Activated CD8-positive, alpha-beta T cell treated with anti-CD3 and anti-CD28 coated beads, Interleukin-2, amount 10 ng/mL, durations not matched to agents 7 days and 5 days (primary cell): ENCODE results near the gene HOXB2. TPM values are rescaled to one million over a fixed set of nuclear protein-coding genes. Genes with fewer than 3 reads are reported as not detected.

Experiments
- ATAC-seq: fragments of 150-1000 bp; cut with Tn5 transposase; one replicate; pipeline ENCODE4 v1.10.0; 2021; ENCODE audit warnings: moderate library complexity
- CTCF ChIA-PET: fragments of 350-600 bp; sonication (Branson Sonifier 250); formaldehyde crosslinking; loops from one replicate; lab custom pipeline; 2021; ENCODE audit warnings: antibody characterized with exemption; lab: Charles Lee
- POLR2A ChIA-PET: fragments of 350-600 bp; sonication (Branson Sonifier 250); formaldehyde crosslinking; loops from one replicate; lab custom pipeline; 2021; ENCODE audit warnings: antibody characterized with exemption; lab: Charles Lee
- DNase-seq: peaks from one replicate; pipeline ENCODE4 v3.0.0-alpha.2; 2020
- H3K27ac Mint-ChIP-seq: one replicate; pipeline ENCODE4 v1.8.0; 2021; ENCODE audit warnings: mild to moderate bottlenecking, mixed read lengths
- H3K27me3 Mint-ChIP-seq: one replicate; pipeline ENCODE4 v1.8.0; 2021; ENCODE audit warnings: low read depth, mixed read lengths
- H3K36me3 Mint-ChIP-seq: one replicate; pipeline ENCODE4 v1.8.0; 2021; ENCODE audit warnings: low read depth, mixed read lengths
- H3K4me1 Mint-ChIP-seq: one replicate; pipeline ENCODE4 v1.8.0; 2021; ENCODE audit warnings: low read depth, mixed read lengths
- H3K4me3 Mint-ChIP-seq: one replicate; pipeline ENCODE4 v1.8.0; 2021; ENCODE audit warnings: mild to moderate bottlenecking, mixed read lengths
- H3K9me3 Mint-ChIP-seq: one replicate; pipeline ENCODE4 v1.8.0; 2022; ENCODE audit warnings: mixed read lengths; ENCODE audit not compliant: insufficient read depth
- total RNA-seq, 2 experiments: library from RNA; stranded (reverse); gene quantifications; one replicate each; pipeline ENCODE4 v1.2.3, GENCODE V29; 2021

The HOXB2 gene
- total RNA-seq, 2 experiments from 2014 or later: 15.7 to 17.7 TPM

DNA sequence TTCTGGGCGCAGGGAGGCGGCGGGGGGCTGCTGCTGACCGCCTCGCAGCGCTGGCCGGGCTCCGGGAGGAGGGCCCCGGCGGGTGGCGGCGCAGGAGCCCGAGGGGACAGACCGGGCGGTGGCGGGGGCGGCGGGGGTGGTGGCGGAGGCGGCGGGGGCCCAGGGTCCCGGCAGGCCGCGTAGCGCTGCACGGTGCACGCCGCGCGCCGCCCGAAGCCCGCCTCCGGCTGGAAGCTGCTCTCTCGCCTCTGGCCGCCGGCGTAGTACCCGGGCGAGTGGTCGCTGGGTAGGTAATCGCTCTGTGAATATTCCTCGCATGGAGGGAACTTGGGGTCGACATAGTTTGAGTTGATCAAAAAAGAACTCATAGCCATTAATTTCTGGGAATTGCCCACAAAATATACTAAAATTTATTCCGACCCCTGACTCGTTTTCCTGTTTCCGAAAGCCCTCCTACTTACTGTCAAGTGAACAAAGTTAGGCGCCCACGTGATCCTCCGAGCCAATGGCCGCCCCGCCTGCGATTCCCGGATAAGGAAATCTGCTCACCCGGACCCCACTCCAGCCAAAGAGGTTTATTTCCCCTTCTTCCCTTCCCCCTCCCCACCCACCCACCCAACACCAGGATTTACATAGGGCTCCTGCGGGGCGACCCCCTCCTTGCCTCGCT, 33.2 kb upstream of the HOXB2 start, which contains the start of gene HOXB4:
TSS of gene HOXB4 (minus strand) at position 405 of the 670 bp plus-strand sequence. CDS start at position 374, 31 bp downstream.
- H3K4me3 Mint-ChIP-seq: peak within 1 kb of the TSS; percentile 90
- peaks cover 38% of the 10 kb centered on the region for H3K27me3 Mint-ChIP-seq
- H3K36me3 Mint-ChIP-seq: peaks cover 10% of the 10 kb centered on the region
- ChIA-PET CTCF (interaction anchor here (1.1 kb wide), 1 partner anchor 242 kb away, joined by 3 read pairs; no protein-coding TSS in a partner anchor), POLR2A (no interaction called here)
- peak; percentile 83 for DNase-seq
- H3K9me3 Mint-ChIP-seq: no peaks in the 10 kb centered on the region
- peaks cover 67% of the 10 kb centered on the region for H3K4me1 Mint-ChIP-seq
- H3K27ac Mint-ChIP-seq: peak within 1 kb of the TSS; percentile 79
- ATAC-seq: peak; percentile 86

DNA sequence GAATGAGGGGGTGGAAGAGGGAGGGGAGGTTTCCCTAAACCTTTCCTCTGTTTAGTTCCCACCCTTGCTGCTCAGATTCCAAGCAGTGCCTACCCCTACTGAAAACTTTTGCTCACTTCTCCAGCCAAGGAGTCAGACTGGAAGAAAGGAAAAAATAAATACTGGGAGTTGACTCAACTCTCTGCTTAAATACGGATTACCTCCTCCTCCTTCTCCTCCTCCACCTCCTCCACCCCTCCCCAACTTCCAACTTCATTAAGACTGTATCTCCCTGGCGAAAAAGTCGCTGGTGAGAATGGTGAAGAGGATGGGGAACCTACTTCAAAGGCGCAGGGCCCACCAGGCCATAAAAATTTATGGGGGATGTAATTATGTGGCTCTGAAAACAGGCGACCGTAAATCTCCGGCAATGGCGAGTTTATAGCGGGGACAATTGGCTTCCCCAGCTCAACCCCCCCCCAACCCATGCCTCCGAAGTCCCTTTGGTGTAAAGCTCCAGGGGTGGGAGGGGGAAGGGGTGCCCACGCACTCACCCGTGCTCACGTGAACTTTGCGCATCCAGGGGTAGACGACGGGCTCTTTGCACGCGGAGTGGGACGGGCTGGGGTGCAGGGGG, 32.5 kb upstream of the HOXB2 start:
- peaks cover 31% of the 10 kb centered on the region for H3K27me3 Mint-ChIP-seq
- H3K27ac Mint-ChIP-seq: peak overlapping the region; percentile 67
- H3K9me3 Mint-ChIP-seq: no peaks in the 10 kb centered on the region
- peaks cover 8% of the 10 kb centered on the region for H3K36me3 Mint-ChIP-seq
- peak; percentile 17 for ATAC-seq
- POLR2A ChIA-PET: no interaction called here
- CTCF ChIA-PET: interaction anchor here (1.1 kb wide), 1 partner anchor 11 kb away, joined by 3 read pairs; no protein-coding TSS in a partner anchor
- peaks cover 63% of the 10 kb centered on the region for H3K4me1 Mint-ChIP-seq
- H3K4me3 Mint-ChIP-seq: peak overlapping the region; percentile 82
- no peak for DNase-seq

DNA sequence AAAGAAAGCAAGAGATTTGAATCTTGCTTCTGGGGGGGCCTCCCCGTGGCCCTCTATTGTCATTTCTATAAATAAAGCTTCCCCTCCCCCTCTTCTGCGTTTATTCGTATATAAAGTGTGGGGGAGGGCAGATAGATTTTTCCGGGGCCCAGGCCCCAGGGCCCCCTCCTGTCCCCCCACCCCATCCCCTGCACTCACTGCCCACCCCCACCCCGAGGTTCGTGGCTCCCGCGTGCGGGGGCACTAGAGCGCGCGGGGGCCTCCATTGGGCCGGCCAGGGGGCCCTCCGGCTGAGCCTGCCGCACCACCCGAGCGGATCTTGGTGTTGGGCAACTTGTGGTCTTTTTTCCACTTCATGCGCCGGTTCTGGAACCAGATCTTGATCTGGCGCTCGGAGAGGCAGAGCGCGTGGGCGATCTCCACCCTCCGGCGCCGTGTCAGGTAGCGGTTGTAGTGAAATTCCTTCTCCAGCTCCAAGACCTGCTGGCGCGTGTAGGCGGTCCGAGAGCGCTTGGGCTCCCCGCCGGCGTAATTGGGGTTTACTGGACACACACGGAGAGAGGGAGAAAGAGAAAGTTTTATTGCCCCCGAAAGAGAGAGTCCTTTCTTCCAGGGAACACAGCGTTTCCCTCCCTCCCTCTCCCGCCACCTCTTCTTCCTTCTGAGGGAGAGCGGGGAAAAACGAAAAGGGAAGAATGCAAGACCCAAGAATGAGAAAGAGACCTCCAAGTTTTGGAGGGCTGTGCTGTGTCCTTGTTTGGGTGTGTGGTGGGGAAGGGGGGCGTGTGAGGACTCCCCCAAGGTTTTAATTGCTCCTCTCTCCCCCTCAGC, 31.8 kb upstream of the HOXB2 start:
- no peak overlapping the region for H3K27ac Mint-ChIP-seq
- no peak for ATAC-seq
- H3K4me1 Mint-ChIP-seq: peaks cover 57% of the 10 kb centered on the region
- DNase-seq: no peak
- no peaks in the 10 kb centered on the region for H3K9me3 Mint-ChIP-seq
- ChIA-PET POLR2A (no interaction called here), CTCF (interaction anchor here (1.1 to 1.2 kb wide), 2 partner anchors 11 to 16 kb away, joined by 3 read pairs; partner anchors contain the start of gene HOXB5)
- H3K4me3 Mint-ChIP-seq: peak overlapping the region; percentile 82
- H3K27me3 Mint-ChIP-seq: peaks cover 27% of the 10 kb centered on the region
- peaks cover 7% of the 10 kb centered on the region for H3K36me3 Mint-ChIP-seq

DNA sequence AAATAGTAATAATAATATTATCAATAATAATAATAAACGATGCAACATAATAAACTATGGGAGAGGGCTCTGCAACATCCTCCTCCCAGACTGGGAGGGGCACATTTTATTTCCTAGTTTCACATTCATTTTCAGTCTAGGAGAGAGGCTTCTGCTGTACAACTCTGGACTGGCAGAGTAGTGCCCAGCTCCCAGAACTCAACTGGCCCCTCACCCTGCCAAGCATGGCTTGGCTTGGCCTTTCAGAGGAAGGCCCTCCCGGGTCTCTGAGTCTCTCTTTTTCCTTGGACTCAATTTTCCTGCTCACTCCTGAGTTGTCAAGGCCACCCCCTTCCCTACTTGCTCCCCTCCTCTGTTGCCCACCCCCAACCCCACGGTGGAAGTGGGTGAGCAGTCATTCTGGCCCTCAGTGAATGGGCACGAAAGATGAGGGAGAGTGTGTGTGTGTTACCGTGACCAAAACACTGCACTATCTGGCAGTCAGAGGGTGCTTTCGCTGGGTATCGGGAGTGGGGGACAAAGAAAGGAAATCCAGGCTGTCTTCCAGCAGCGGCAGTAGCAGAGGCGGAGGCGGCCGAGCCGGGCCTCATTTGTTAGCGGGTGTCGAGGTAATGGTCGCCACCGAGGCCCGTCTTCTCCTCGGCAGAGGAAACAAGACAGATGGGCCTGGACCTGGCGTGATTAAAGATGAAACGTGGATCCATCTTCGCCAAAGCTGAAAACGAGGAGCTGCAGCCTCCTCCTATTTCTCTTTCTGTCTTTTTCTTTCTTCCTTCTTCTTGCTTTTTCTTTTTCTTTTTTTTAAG, 31.0 kb upstream of the HOXB2 start:
- ChIA-PET CTCF (interaction anchor here (1.2 kb wide), 1 partner anchor 17 kb away, joined by 3 read pairs; the partner anchor contains the start of gene HOXB5), POLR2A (no interaction called here)
- DNase-seq (no peak), ATAC-seq (no peak)
- Mint-ChIP-seq H3K27ac (no peak overlapping the region), H3K9me3 (no peaks in the 10 kb centered on the region), H3K4me1 (peaks cover 50% of the 10 kb centered on the region), H3K27me3 (peaks cover 19% of the 10 kb centered on the region), H3K4me3 (peak overlapping the region; percentile 27), H3K36me3 (peaks cover 7% of the 10 kb centered on the region)

DNA sequence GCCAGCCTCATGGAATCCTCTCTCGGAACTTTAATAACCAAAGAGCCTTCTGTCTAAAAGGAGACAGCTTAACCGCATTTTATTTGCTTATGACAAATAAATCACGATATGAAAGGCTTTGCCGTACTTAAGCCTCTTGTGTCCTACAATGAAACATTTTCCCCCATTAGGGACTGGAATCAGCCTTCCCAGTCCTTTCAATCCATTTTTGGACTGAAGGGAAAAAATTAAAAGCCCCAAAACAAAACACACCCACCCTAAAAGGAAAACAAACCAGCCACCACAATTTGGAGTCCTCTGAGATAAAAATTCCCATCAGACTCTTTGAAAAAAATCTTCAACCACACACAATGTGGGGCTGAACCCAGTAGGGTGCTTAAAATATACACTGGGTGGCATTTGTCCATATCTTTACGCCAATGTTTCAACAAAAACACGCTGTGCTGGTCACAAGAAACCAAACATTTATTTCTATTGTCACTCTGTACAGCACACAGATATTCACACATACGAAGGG, 30.2 kb upstream of the HOXB2 start:
- H3K27me3 Mint-ChIP-seq: peaks cover 13% of the 10 kb centered on the region
- no peak for DNase-seq
- no peaks in the 10 kb centered on the region for H3K9me3 Mint-ChIP-seq
- H3K4me1 Mint-ChIP-seq: peaks cover 46% of the 10 kb centered on the region
- ChIA-PET CTCF (interaction anchor here (1.0 to 1.2 kb wide), 3 partner anchors 18 to 267 kb away, joined by 3 to 5 read pairs (median 3); partner anchors contain the start of gene HOXB5), POLR2A (interaction anchor here (0.7 kb wide), 1 partner anchor 11 kb away, joined by 3 read pairs; no protein-coding TSS in a partner anchor)
- no peak overlapping the region for H3K27ac Mint-ChIP-seq
- peaks cover 7% of the 10 kb centered on the region for H3K36me3 Mint-ChIP-seq
- ATAC-seq: no peak
- no peak overlapping the region for H3K4me3 Mint-ChIP-seq

DNA sequence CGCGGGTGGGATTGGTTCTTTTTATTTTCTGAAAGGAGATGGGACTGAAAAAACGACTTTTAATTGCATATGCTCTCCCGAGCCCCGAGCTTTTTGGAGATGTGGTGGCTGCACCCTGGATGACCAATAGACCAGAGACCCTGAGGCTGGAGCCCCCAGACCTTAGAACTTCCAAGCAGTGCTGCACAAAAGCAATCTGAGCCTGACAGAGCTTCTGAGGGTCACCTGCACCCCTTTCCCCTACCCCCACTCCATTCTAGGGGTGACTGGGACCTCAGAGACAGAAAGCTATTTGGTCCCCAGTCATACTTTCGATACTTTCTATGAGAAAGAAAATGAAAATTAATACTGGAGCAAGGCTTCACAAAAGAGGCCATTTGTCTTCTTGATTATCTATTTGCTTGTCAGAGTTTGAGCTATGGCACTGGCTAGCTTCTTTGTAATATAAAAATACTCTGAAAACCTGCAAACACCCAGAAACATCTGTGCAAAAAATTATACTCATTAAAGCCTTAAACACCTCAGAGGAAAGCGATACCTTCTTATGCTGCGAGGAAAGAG, 29.7 kb upstream of the HOXB2 start:
- ChIA-PET POLR2A (interaction anchor here (0.7 kb wide), 2 partner anchors 11 to 24 kb away, joined by 3 read pairs; no protein-coding TSS in a partner anchor), CTCF (interaction anchor here (0.7 to 1.0 kb wide), 4 partner anchors 28 to 266 kb away, joined by 3 to 5 read pairs (median 3); no protein-coding TSS in a partner anchor)
- ATAC-seq (no peak), DNase-seq (no peak)
- no peak overlapping the region for H3K4me3 Mint-ChIP-seq
- peaks cover 7% of the 10 kb centered on the region for H3K36me3 Mint-ChIP-seq
- H3K27ac Mint-ChIP-seq: no peak overlapping the region
- no peaks in the 10 kb centered on the region for H3K9me3 Mint-ChIP-seq
- H3K4me1 Mint-ChIP-seq: peaks cover 43% of the 10 kb centered on the region
- peaks cover 8% of the 10 kb centered on the region for H3K27me3 Mint-ChIP-seq

DNA sequence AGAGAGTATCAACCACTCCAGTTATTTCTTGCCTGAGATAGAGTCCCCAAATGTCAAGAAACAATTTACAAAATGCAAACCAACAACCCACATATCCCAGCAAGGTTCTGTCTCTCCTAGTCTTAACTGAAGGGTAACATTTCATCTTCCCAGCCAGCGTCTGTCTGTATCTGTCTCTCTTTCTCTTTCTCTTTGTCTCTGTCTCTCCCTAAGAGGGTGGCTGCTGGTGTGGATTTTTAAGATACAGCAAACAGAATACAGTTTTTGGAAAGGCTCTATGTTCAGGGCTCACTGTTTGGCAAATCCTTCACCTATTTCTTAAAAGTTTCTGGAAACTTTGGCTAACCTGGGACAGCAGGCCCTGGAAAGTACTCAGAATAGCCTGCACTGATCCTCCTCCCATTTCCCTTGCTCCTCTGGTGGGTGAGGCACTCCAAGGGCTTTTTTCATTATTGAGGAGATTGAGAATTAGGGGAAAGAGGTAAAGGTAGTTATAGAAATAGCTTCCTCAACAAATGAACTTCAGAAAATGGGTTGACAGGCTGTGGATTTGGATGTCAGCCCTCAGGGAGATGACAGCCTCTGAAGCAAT, 27.0 kb upstream of the HOXB2 start:
- DNase-seq (no peak), ATAC-seq (no peak)
- Mint-ChIP-seq H3K4me3 (no peak overlapping the region), H3K27me3 (peaks cover 6% of the 10 kb centered on the region), H3K36me3 (peaks cover 17% of the 10 kb centered on the region), H3K9me3 (no peaks in the 10 kb centered on the region), H3K4me1 (peaks cover 25% of the 10 kb centered on the region), H3K27ac (no peak overlapping the region)
- POLR2A ChIA-PET: no interaction called here
- CTCF ChIA-PET: no interaction called here

DNA sequence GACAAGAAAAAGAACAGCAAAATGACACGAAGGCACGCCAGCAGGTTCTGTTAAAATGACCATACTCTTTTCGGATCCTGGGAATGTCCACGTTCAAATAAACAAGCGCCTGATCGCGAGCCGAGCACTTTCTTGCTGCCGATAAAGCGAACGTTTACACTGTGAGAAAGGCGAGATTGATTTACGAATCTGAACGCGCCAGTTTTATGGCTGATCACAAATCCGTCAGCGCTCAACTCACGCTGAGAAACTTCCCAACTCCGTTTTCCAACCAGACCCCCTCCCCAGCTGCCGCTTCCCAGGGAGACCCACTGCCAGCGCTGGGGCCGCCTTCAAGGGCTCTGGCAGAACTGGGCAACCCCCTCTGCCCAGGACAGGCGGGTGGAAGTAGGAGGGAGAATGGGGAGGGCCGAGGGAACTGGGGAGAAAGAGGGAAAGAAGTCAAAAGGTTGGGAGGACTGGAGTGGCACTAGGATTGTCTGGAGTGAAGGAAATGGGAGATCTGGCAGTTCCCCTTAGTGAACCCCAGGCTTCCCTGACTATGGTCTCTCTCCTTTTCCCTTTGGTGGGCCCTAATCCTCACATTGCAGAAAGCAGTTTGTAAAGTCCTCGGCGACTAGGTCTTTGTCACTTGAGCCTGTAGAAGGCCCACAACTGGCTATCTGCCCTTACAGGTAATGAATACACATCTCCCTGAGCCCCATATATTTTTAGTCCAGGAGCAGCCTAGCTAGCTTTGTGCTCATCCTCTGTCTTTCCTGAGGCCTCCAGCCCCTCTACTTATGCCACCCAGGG, 26.3 kb upstream of the HOXB2 start:
- DNase-seq (no peak), ATAC-seq (no peak)
- CTCF ChIA-PET: interaction anchor here (1.6 kb wide), 1 partner anchor 219 kb away, joined by 4 read pairs; no protein-coding TSS in a partner anchor
- peaks cover 17% of the 10 kb centered on the region for H3K36me3 Mint-ChIP-seq
- peaks cover 20% of the 10 kb centered on the region for H3K4me1 Mint-ChIP-seq
- H3K9me3 Mint-ChIP-seq: no peaks in the 10 kb centered on the region
- no peak overlapping the region for H3K4me3 Mint-ChIP-seq
- POLR2A ChIA-PET: no interaction called here
- H3K27me3 Mint-ChIP-seq: peaks cover 6% of the 10 kb centered on the region
- no peak overlapping the region for H3K27ac Mint-ChIP-seq

DNA sequence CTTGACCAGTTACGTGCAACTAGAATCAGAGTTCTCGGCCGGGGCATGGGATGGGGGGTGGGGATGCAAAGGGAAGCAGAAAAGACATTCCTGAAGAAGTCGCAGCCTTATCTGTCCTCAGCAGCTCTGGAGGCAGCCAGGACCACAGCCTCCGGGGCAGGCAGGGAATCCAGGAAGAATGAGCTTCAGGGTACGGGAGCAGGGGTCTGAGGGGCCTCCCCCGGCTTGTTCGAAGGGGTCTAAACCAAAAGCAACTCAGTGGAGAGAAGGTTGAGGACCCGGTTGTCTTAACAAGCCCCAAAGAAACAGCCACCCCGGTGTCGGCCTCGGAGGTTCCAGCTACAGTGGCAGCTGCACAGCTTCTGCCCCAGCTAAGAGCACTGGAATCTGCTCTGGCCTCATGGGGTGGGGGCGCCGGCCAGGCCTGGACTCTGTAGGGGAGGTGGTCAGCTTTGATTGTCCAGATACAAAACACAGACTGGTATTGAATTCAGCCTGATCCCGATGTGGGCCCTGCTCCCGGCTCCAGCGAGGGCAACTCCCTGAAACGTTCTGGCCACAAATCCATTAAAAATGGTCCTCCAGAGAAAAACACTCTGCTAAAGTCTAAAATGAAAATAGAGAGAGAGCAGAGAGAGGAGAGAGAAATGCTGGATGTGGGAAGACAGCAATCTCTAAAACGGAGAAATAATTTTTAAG, 25.6 kb upstream of the HOXB2 start:
- Mint-ChIP-seq H3K36me3 (peaks cover 13% of the 10 kb centered on the region), H3K27me3 (peaks cover 6% of the 10 kb centered on the region), H3K4me3 (no peak overlapping the region), H3K4me1 (peaks cover 14% of the 10 kb centered on the region), H3K27ac (no peak overlapping the region), H3K9me3 (no peaks in the 10 kb centered on the region)
- ChIA-PET CTCF (interaction anchor here (1.6 kb wide), 1 partner anchor 218 kb away, joined by 4 read pairs; no protein-coding TSS in a partner anchor), POLR2A (interaction anchor here (0.7 kb wide), 1 partner anchor 70 kb away, joined by 3 read pairs; no protein-coding TSS in a partner anchor)
- ATAC-seq (no peak), DNase-seq (no peak)
